ENCODE measurements around the gene SCYL2. TPM values are rescaled to one million over a fixed set of nuclear protein-coding genes. Genes with fewer than 3 reads are reported as not detected.
"Not testable (repeated sequence)": the region's sequence is repeated elsewhere in the genome, so short reads cannot be mapped to it uniquely, and the experiment has no call there.

SCYL2 gene
- total RNA-seq, 4 donors from 2014 or later: 25.4 to 52.4 (median 43.4) TPM

DNA sequence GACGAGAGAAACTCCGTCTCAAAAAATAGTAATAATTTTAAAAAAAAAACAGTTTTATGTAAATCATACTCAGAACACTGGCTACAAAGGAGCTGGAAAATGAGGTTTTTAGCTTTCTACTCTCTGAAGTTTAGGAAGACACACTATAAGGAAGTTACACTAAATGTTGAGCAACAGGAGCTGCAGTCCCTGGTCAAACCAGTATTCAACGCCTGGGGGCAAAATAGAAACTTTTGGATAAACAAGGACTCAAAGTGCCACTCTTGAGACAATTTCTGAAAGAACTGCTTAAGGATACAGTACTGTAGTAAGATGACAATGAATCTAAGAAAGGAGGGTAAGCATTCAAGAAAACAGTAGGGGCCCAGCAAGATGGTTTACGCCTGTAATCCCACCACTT lies 37.1 kb upstream of the SCYL2 start:
- no peak overlapping the region for H3K4me3 ChIP-seq
- H3K27me3 ChIP-seq: no peaks in the 10 kb centered on the region
- H3K9me3 ChIP-seq: no peaks in the 10 kb centered on the region
- H3K4me1 ChIP-seq: peaks cover 13% of the 10 kb centered on the region
- WGBS: 63% methylated on average over 4 of the region's 4 CpGs
- H3K36me3 ChIP-seq: peaks cover under 1% of the 10 kb centered on the region
- TF ChIP-seq POLR2A (IDR thresholded peaks at IDR 0.05): no peak
- no peak for TF ChIP-seq POLR2AphosphoS5 (IDR thresholded peaks at IDR 0.05)
- no peak for TF ChIP-seq EP300 (IDR thresholded peaks at IDR 0.05)
- TF ChIP-seq, protein P1, sequence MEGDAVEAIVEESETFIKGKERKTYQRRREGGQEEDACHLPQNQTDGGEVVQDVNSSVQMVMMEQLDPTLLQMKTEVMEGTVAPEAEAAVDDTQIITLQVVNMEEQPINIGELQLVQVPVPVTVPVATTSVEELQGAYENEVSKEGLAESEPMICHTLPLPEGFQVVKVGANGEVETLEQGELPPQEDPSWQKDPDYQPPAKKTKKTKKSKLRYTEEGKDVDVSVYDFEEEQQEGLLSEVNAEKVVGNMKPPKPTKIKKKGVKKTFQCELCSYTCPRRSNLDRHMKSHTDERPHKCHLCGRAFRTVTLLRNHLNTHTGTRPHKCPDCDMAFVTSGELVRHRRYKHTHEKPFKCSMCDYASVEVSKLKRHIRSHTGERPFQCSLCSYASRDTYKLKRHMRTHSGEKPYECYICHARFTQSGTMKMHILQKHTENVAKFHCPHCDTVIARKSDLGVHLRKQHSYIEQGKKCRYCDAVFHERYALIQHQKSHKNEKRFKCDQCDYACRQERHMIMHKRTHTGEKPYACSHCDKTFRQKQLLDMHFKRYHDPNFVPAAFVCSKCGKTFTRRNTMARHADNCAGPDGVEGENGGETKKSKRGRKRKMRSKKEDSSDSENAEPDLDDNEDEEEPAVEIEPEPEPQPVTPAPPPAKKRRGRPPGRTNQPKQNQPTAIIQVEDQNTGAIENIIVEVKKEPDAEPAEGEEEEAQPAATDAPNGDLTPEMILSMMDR (IDR thresholded peaks at IDR 0.05): no peak
- H3K27ac ChIP-seq: peak overlapping the region; percentile 44
- DNase-seq (ENCODE audit: low spot score in 2 of 2): no peak

- DNase-seq (ENCODE audit: low spot score in 2 of 2); H3K27ac ChIP-seq; H3K36me3 ChIP-seq; H3K9me3 ChIP-seq; H3K27me3 ChIP-seq; H3K4me3 ChIP-seq: not testable (repeated sequence)
- WGBS: 66% methylated on average over 3 of the region's 3 CpGs
- H3K4me1 ChIP-seq: peaks cover 13% of the 10 kb centered on the region
Measured at GRCh38 chr12:100231873-100232272, 35.1 kb upstream of the SCYL2 start.

DNA sequence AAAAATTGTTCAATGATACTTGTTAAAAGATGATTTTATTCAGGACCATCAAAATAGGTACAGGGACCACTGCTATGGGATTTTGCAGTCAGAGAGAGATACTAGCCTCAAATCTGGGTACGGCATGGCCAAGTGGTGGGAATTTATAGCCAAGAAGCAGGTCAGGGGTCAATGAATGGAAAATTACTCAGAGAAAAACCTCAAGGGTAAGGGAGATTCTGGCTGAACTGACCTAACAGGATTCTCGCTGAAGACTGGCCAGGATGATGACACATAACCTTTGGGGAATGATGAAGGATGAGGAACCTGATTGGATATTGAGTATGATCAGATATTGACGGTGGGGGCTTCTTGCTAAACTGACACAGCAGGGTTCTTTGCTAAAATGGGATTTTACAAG lies 32.8 kb upstream of the SCYL2 start:
- no peak overlapping the region for H3K4me3 ChIP-seq
- H3K36me3 ChIP-seq: no peaks in the 10 kb centered on the region
- peak overlapping the region; percentile 55 for H3K27ac ChIP-seq
- H3K9me3 ChIP-seq: no peaks in the 10 kb centered on the region
- no peak for DNase-seq (ENCODE audit: low spot score in 2 of 2)
- WGBS: 30% methylated on average over 3 of the region's 3 CpGs
- H3K27me3 ChIP-seq: no peaks in the 10 kb centered on the region
- H3K4me1 ChIP-seq: peaks cover 13% of the 10 kb centered on the region
- TF ChIP-seq, protein P1 (IDR thresholded peaks at IDR 0.05): no peak
- TF ChIP-seq POLR2AphosphoS5 (IDR thresholded peaks at IDR 0.05) (no peak), EP300 (IDR thresholded peaks at IDR 0.05) (no peak), POLR2A (IDR thresholded peaks at IDR 0.05) (no peak)

DNA sequence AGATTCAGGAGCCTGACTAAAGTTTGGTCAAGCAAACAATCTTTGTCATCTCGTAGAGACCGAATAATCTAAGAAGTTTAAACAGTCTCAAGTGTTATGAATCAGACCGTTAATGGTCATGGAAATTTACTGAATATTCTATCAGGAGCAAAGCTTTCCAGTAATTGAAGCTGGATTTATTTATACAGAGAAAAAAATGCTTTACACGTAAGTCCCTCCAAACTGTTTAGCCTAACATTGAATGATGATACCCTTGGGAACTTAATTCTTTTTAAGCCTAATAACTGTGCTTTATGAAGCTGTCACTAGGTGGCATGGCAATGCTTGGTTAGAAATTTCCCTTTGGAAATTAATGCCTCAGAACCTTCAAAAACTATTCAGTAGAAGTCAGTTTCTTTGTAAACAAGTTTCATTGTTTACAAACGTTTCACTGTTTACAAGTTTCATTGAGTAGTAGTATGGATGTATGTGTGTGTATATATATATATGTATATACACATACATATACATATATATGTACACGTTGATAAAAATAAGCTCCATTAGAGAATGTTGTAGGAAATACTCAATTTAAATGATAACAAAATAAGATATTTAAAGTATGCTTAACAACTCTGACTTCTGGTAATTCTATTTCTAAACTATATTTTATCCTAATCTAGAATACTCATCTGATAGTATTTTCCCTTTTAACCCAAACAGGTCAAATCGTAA lies 32.2 kb upstream of the SCYL2 start:
- Histone ChIP-seq H3K36me3 (no peaks in the 10 kb centered on the region), H3K9me3 (no peaks in the 10 kb centered on the region), H3K4me1 (peaks cover 13% of the 10 kb centered on the region), H3K27ac (peak overlapping the region; percentile 55), H3K4me3 (no peak overlapping the region), H3K27me3 (no peaks in the 10 kb centered on the region)
- TF ChIP-seq EP300 (IDR thresholded peaks at IDR 0.05) (no peak), POLR2A (IDR thresholded peaks at IDR 0.05) (no peak)
- TF ChIP-seq, protein P1 (IDR thresholded peaks at IDR 0.05): peak in 1 of 2 donors; percentile 67
- DNase-seq (ENCODE audit: low spot score in 2 of 2): no peak
- 36% methylated on average over 7 of the region's 7 CpGs for WGBS

GRCh38 chr12:100238801-100239200 lies 28.2 kb upstream of the SCYL2 start:
- H3K4me3 ChIP-seq: no peak overlapping the region
- DNase-seq (ENCODE audit: low spot score in 2 of 2): no peak
- no peak for TF ChIP-seq POLR2AphosphoS5 (IDR thresholded peaks at IDR 0.05)
- TF ChIP-seq, protein P1 (IDR thresholded peaks at IDR 0.05): no peak
- TF ChIP-seq POLR2A (IDR thresholded peaks at IDR 0.05): no peak
- no peak for TF ChIP-seq EP300 (IDR thresholded peaks at IDR 0.05)
- H3K36me3 ChIP-seq: no peaks in the 10 kb centered on the region
- WGBS: 99% methylated on average over 3 of the region's 3 CpGs
- H3K9me3 ChIP-seq: no peaks in the 10 kb centered on the region
- no peak overlapping the region for H3K27ac ChIP-seq
- peaks cover 8% of the 10 kb centered on the region for H3K4me1 ChIP-seq
- no peaks in the 10 kb centered on the region for H3K27me3 ChIP-seq

GRCh38 chr12:100239589-100239988 lies 27.4 kb upstream of the SCYL2 start:
- WGBS: 88% methylated on average over 1 of the region's 1 CpG
- H3K27me3 ChIP-seq: no peaks in the 10 kb centered on the region
- H3K9me3 ChIP-seq: no peaks in the 10 kb centered on the region
- H3K36me3 ChIP-seq: no peaks in the 10 kb centered on the region
- H3K27ac ChIP-seq: no peak overlapping the region
- DNase-seq (ENCODE audit: low spot score in 2 of 2): no peak
- no peak overlapping the region for H3K4me3 ChIP-seq
- H3K4me1 ChIP-seq: peaks cover under 1% of the 10 kb centered on the region
- TF ChIP-seq, protein P1 (IDR thresholded peaks at IDR 0.05): no peak
- TF ChIP-seq POLR2AphosphoS5 (IDR thresholded peaks at IDR 0.05): no peak
